Upper lobe of left lung (tissue), 6 donors: Measurements from ENCODE around the gene GGT6. TPM values are rescaled to one million over a fixed set of nuclear protein-coding genes. Genes with fewer than 3 reads are reported as not detected.

Experiments used
- ATAC-seq, 2 donors: fragments of 200-7000 bp; cut with Tn5 transposase; one replicate each; pipeline ENCODE4 v1.9.1; 2022; ENCODE audit warnings: mild to moderate bottlenecking in 2 of 2, moderate library complexity in 2 of 2; ENCODE audit not compliant: low FRiP score in 2 of 2
- DNase-seq, 2 donors: peaks; one replicate each; pipeline ENCODE4 v3.0.0-alpha.2; 2019 to 2020
- H3K27ac ChIP-seq, 4 donors: fragments of 200-600 bp; sonication (generic); one replicate each; pipeline ENCODE4 v1.5.1; 2016 to 2019
- H3K27me3 ChIP-seq, 4 donors: fragments of 200-600 bp; sonication (generic); one replicate each; pipeline ENCODE4 v1.5.1; 2017 to 2019
- H3K36me3 ChIP-seq, 4 donors: fragments of 200-600 bp; sonication (generic); one replicate each; pipeline ENCODE4 v1.5.1; 2016 to 2019
- H3K4me1 ChIP-seq, 4 donors: fragments of 200-600 bp; sonication (generic); one replicate each; pipeline ENCODE4 v1.5.1; 2018 to 2019
- H3K4me3 ChIP-seq, 4 donors: fragments of 200-600 bp; sonication (generic); one replicate each; pipeline ENCODE4 v1.5.1; 2017 to 2019; ENCODE audit warnings: mild to moderate bottlenecking in 2 of 4, moderate library complexity in 1 of 4
- H3K9me3 ChIP-seq, 4 donors: fragments of 200-600 bp; sonication (generic); one replicate each; pipeline ENCODE4 v1.5.1; 2018 to 2019
- EP300 ChIP-seq, 4 donors: sonication (generic); formaldehyde crosslinking; IDR thresholded peaks; one replicate each; pipeline ENCODE4 v1.5.1; 2017; ENCODE audit warnings: antibody characterized with exemption in 4 of 4, control low read depth in 2 of 4
- POLR2A ChIP-seq, 4 donors: fragments of 450-650 bp; IDR thresholded peaks; one replicate each; pipeline ENCODE4 v1.5.1; 2016 to 2017; ENCODE audit warnings: antibody characterized with exemption in 4 of 4, mild to moderate bottlenecking in 2 of 4
- POLR2AphosphoS5 ChIP-seq, 2 donors: sonication (generic); formaldehyde crosslinking; IDR thresholded peaks; one replicate each; pipeline ENCODE4 v1.5.1; 2017; ENCODE audit warnings: antibody characterized with exemption in 2 of 2
- WGBS, 2 donors: methylation state at CpG; one replicate each; pipeline ENCODE4 v1.1.5; 2017 to 2018; 5-methylcytosine and 5-hydroxymethylcytosine counted together
- total RNA-seq, 6 donors: library from RNA; depleted of rRNA in 4 of 6; stranded (reverse); fragments of >200 nt in 4 of 6; gene quantifications; one replicate each; pipeline versions ENCODE4 v1.1.0 to v1.2.1, GENCODE V29; 2016 to 2021
- TF ChIP-seq, protein P1 (sequence below), 6 experiments: fragments of 450-650 bp in 4 of 6; fragments of 200-600 bp in 2 of 6; sonication (generic) in 2 of 6; IDR thresholded peaks; one replicate each; pipeline ENCODE4 v1.5.1; 2016 to 2019; ENCODE audit warnings: antibody characterized with exemption in 6 of 6
- donor health status: DM: no; HTN: no; CAD: no; lungs with moderate emphysema.
- donor health status: DM: no; HTN: yes; CAD: no; lungs with severe emphysema.

GGT6 gene
- total RNA-seq, 6 donors from 2014 or later = 3.8 to 18.7 (median 9.7) TPM

DNA sequence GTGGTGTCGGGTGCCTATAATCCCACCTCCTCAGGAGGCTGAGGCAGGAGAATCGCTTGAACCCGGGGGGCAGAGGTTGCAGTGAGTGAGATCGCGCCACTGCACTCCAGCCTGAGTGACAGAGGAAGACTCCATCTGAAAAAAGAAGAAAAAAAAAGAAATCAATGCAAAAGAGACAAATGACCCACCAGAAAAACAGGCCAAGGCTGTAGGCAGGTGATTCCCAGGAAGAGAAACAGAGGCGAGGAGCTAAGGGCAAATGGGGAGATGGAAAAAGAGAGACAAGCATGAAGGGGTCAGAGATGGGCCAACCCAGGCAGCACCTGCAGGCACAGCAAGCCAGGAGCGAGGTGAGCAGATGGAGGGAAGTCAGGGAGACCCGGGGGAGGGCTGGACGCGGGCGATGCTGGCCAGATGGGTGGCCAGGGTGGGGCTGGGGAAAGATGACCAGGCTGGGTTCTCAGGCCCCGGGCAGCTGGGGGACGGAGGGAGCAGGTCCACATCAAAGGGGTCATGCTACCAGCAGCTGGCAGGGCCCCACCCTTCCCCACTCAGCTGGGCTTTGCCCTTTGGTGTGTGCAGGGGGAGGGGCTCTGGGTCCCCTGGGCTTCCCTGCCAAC is 30.7 kb downstream of the GGT6 start:
- DNase-seq (peak in 1 of 2 donors; percentile 72), ATAC-seq (no peak)
- Histone ChIP-seq H3K36me3 (peaks cover 0 to 20% (median 3%) of the 10 kb centered on the region in 4 donors), H3K4me1 (peaks cover 36 to 72% (median 59%) of the 10 kb centered on the region in 4 donors), H3K27ac (peak overlapping the region; percentile 84 to 91 (median 88)), H3K9me3 (no peaks in the 10 kb centered on the region), H3K4me3 (no peak overlapping the region), H3K27me3 (no peaks in the 10 kb centered on the region)
- WGBS, 2 donors = 86% methylated on average over 12 to 13 of the region's 13 CpGs
- TF ChIP-seq POLR2A (IDR thresholded peaks at IDR 0.05) = no peak
- no peak for TF ChIP-seq EP300 (IDR thresholded peaks at IDR 0.05)
- TF ChIP-seq, protein P1, sequence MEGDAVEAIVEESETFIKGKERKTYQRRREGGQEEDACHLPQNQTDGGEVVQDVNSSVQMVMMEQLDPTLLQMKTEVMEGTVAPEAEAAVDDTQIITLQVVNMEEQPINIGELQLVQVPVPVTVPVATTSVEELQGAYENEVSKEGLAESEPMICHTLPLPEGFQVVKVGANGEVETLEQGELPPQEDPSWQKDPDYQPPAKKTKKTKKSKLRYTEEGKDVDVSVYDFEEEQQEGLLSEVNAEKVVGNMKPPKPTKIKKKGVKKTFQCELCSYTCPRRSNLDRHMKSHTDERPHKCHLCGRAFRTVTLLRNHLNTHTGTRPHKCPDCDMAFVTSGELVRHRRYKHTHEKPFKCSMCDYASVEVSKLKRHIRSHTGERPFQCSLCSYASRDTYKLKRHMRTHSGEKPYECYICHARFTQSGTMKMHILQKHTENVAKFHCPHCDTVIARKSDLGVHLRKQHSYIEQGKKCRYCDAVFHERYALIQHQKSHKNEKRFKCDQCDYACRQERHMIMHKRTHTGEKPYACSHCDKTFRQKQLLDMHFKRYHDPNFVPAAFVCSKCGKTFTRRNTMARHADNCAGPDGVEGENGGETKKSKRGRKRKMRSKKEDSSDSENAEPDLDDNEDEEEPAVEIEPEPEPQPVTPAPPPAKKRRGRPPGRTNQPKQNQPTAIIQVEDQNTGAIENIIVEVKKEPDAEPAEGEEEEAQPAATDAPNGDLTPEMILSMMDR (IDR thresholded peaks at IDR 0.05) = no peak
- TF ChIP-seq POLR2AphosphoS5 (IDR thresholded peaks at IDR 0.05) = no peak

- H3K4me3 ChIP-seq = no peak overlapping the region
- peaks cover 21 to 63% (median 49%) of the 10 kb centered on the region in 4 donors for H3K4me1 ChIP-seq
- H3K27ac ChIP-seq = peak overlapping the region in 2 of 4 donors; percentile 90 to 91
- ATAC-seq = no peak
- 70 to 73% methylated on average over 12 of the region's 12 CpGs for WGBS, 2 donors
- TF ChIP-seq POLR2A (IDR thresholded peaks at IDR 0.05) (no peak), POLR2AphosphoS5 (IDR thresholded peaks at IDR 0.05) (no peak), EP300 (IDR thresholded peaks at IDR 0.05) (no peak)
- TF ChIP-seq, protein P1 (IDR thresholded peaks at IDR 0.05) = no peak
- DNase-seq = no peak
- H3K9me3 ChIP-seq = no peaks in the 10 kb centered on the region
- H3K36me3 ChIP-seq = peaks cover 0 to 11% (median 0%) of the 10 kb centered on the region in 4 donors
- H3K27me3 ChIP-seq = no peaks in the 10 kb centered on the region
Measured at GRCh38 chr17:4527566-4528125, 32.7 kb downstream of the GGT6 start.

DNA sequence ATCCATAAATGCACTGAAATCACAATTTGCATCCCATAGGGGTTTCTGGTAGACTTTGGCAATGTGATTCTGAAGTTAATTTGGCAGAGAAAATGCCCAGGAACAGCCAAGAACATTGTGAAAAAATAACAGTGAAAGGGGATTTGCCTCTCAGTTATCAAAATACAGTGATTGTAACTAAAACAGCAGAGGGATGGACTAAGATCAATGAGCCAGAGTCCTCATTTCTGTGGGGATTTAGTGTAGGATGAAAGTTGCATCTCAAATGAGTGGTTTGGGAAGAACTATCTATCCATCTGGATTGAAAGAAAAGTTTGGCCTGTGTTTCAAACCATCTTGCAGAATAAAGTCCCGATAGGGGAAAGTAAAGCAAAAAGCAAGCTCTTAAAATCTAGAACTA is 33.2 kb downstream of the GGT6 start:
- no peak for DNase-seq

DNA sequence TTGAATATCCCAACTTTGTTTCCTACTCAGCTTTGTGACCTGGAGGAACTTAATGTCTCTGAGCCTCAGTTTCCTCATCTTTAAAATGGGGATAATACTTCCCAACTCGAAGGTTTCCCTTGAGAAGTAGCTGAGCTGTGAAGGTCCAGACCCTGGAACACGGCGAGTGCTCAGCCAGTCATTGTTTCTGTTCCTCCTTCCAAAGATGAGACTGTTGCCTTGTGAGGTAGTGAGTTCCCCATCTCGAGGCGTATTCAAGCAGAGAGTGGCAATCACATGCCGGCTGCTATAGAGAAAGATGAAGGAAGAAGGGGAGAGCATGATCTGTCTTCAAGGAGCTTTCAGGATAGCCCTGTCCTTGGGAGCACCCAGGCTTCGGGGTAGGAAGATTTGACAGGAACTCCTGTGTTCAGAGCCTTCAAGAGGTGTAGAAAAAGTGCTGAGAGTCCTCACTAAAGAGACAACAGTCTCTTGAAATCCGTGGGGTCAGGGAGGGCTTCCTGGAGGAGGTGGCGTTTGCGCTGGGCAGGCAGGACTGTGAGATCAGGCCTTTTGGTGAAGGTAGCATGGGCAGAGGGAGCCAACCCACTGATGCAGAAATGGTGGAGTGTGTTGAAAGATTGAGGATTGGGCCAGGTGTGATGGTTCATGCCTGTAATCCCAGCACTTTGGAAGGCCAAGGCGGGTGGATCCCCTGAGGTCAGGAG is 34.5 kb downstream of the GGT6 start:
- DNase-seq (no peak), ATAC-seq (no peak)
- Histone ChIP-seq H3K36me3 (peaks cover 0 to 5% (median 0%) of the 10 kb centered on the region in 4 donors), H3K27ac (peak overlapping the region in 2 of 4 donors; percentile 90 to 91), H3K4me1 (peaks cover 28 to 64% (median 49%) of the 10 kb centered on the region in 4 donors), H3K27me3 (no peaks in the 10 kb centered on the region), H3K4me3 (no peak overlapping the region), H3K9me3 (no peaks in the 10 kb centered on the region)
- WGBS, 2 donors = 73 to 81% methylated on average over 11 of the region's 11 CpGs
- TF ChIP-seq POLR2AphosphoS5 (IDR thresholded peaks at IDR 0.05) (no peak), EP300 (IDR thresholded peaks at IDR 0.05) (no peak), POLR2A (IDR thresholded peaks at IDR 0.05) (no peak)
- TF ChIP-seq, protein P1 (IDR thresholded peaks at IDR 0.05) = no peak

More for the DNA sequence above, 33.2 kb downstream of the GGT6 start:
- ATAC-seq = no peak
- peaks cover 0 to 8% (median 0%) of the 10 kb centered on the region in 4 donors for H3K36me3 ChIP-seq
- H3K27me3 ChIP-seq = no peaks in the 10 kb centered on the region
- no peak overlapping the region for H3K4me3 ChIP-seq
- H3K4me1 ChIP-seq = peaks cover 23 to 63% (median 49%) of the 10 kb centered on the region in 4 donors
- H3K9me3 ChIP-seq = no peaks in the 10 kb centered on the region
- TF ChIP-seq, protein P1 (IDR thresholded peaks at IDR 0.05) = no peak
- no peak for TF ChIP-seq POLR2AphosphoS5 (IDR thresholded peaks at IDR 0.05)
- no peak for TF ChIP-seq EP300 (IDR thresholded peaks at IDR 0.05)
- peak overlapping the region; percentile 8 to 91 (median 58) for H3K27ac ChIP-seq
- 60 to 69% methylated on average over 1 of the region's 1 CpG for WGBS, 2 donors
